ENCODE data around the gene PTPRH. TPM values are rescaled to one million over a fixed set of nuclear protein-coding genes. Genes with fewer than 3 reads are reported as not detected.
A peak's percentile ranks its signal among the peaks of the same experiment; 100 is the strongest.

Gene PTPRH
- total RNA-seq, 1 experiment from 2014 or later, result 0.17 TPM

DNA sequence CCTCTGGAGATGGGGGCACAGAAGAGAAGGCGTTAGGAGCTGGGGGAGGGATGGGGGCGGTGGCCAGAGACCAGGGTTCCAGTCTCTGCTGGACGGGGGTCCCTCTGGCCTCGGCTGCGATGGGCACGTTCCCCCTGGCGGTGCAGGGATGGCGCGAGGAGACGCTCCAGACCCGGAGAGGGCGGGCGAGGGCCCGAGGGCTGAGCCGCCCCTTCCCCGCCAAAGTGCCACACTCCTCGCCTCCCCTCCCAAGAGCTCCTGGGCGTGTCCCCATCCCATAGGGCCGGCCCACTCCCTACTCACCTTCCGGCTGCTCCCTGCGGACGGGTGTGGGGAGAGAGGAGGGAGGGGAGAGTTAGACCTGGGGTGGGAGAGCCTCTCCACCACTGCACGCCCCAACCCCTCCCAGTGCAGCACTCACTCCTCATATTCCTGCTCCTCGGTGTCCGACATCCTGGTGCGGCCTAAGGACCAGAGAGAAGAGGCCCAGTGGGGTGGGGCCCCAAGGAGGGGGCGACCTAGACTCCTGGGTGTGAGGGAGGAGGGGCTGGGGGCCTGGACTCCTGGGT is 62.5 kb downstream of the PTPRH start:
- CTCF ChIA-PET, result interaction anchor here (0.6 to 0.7 kb wide), 2 partner anchors 14 to 463 kb away, joined by 3 read pairs; no protein-coding TSS in a partner anchor
- TF ChIP-seq, protein P1, sequence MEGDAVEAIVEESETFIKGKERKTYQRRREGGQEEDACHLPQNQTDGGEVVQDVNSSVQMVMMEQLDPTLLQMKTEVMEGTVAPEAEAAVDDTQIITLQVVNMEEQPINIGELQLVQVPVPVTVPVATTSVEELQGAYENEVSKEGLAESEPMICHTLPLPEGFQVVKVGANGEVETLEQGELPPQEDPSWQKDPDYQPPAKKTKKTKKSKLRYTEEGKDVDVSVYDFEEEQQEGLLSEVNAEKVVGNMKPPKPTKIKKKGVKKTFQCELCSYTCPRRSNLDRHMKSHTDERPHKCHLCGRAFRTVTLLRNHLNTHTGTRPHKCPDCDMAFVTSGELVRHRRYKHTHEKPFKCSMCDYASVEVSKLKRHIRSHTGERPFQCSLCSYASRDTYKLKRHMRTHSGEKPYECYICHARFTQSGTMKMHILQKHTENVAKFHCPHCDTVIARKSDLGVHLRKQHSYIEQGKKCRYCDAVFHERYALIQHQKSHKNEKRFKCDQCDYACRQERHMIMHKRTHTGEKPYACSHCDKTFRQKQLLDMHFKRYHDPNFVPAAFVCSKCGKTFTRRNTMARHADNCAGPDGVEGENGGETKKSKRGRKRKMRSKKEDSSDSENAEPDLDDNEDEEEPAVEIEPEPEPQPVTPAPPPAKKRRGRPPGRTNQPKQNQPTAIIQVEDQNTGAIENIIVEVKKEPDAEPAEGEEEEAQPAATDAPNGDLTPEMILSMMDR (conservative IDR thresholded peaks at IDR 0.05; ENCODE audit: low read depth, low read length), result no peak
- TF ChIP-seq EZH2 (IDR thresholded peaks at IDR 0.05; ENCODE audit: borderline replicate concordance, low read depth, low read length, poor library complexity, severe bottlenecking), result no peak
- Histone ChIP-seq H3K27ac (ENCODE audit: low read depth, low read length, poor library complexity, severe bottlenecking) (no peak overlapping the region), H3K4me3 (ENCODE audit: low read depth, low read length, poor library complexity, severe bottlenecking) (peak overlapping the region; percentile 53), H3K4me1 (ENCODE audit: insufficient read depth, low read length, poor library complexity, severe bottlenecking) (peaks cover 24% of the 10 kb centered on the region), H3K27me3 (replicated peaks; ENCODE audit: insufficient read depth, low read depth, low read length, poor library complexity) (no peaks in the 10 kb centered on the region), H3K9me3 (ENCODE audit: low read depth, low read length, poor library complexity, severe bottlenecking) (no peaks in the 10 kb centered on the region), H3K36me3 (ENCODE audit: insufficient read depth, low read length, poor library complexity, severe bottlenecking) (no peaks in the 10 kb centered on the region)
- POLR2A ChIA-PET (ENCODE audit: low non-redundant PET), result interaction anchor here (0.6 kb wide), 1 partner anchor 47 kb away, joined by 3 read pairs; no protein-coding TSS in a partner anchor
- DNase-seq (ENCODE audit: low spot score), result peak; percentile 54
- intact Hi-C loops (cut with micrococcal nuclease; ENCODE audit: unreplicated experiment), result no loop called here
- no TSS peak for BruUV-seq (replicated peaks)

DNA sequence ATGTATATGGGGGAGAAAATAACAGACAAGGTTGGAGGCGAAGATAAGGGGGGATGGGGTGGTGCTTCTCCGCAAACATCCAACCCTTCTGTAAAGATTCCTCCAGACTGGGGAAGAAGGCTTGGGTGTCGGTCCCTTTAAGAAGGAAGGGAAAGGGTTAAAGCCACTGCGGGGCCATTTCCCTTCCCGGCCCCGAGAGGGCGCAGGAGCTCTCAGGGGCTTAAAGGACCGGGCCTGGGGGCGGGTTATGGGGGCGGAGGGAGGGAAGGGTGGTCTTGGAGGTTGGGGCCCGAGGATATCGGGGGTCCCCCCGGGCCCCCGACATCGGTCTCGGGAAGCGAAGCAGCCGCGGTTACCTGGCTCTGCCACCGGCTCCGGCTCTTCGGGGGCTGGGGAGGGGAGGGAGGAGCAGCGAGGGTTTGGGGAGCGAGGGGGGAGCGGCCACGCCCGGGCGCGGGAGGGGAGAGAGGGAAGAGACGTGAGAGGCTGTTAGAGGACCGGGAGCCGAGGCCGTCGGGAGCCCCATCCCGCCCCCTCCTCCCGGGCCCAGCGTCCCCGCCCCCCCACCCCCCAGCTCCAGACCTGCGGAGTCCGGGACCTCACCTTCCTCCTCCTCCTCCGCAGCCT is 63.1 kb downstream of the PTPRH start:
- Histone ChIP-seq H3K36me3 (ENCODE audit: insufficient read depth, low read length, poor library complexity, severe bottlenecking) (no peaks in the 10 kb centered on the region), H3K4me1 (ENCODE audit: insufficient read depth, low read length, poor library complexity, severe bottlenecking) (peaks cover 18% of the 10 kb centered on the region), H3K4me3 (ENCODE audit: low read depth, low read length, poor library complexity, severe bottlenecking) (peak overlapping the region; percentile 53), H3K9me3 (ENCODE audit: low read depth, low read length, poor library complexity, severe bottlenecking) (no peaks in the 10 kb centered on the region), H3K27me3 (replicated peaks; ENCODE audit: insufficient read depth, low read depth, low read length, poor library complexity) (no peaks in the 10 kb centered on the region), H3K27ac (ENCODE audit: low read depth, low read length, poor library complexity, severe bottlenecking) (no peak overlapping the region)
- no TSS peak for BruUV-seq (replicated peaks)
- intact Hi-C loops (cut with micrococcal nuclease; ENCODE audit: unreplicated experiment), result no loop called here
- ChIA-PET POLR2A (ENCODE audit: low non-redundant PET) (interaction anchor here (0.6 kb wide), 1 partner anchor 47 kb away, joined by 3 read pairs; no protein-coding TSS in a partner anchor), CTCF (interaction anchor here (0.6 to 0.7 kb wide), 3 partner anchors 14 to 462 kb away, joined by 3 to 8 read pairs (median 3); no protein-coding TSS in a partner anchor)
- TF ChIP-seq, protein P1 (conservative IDR thresholded peaks at IDR 0.05; ENCODE audit: low read depth, low read length), result peak; percentile 78
- no peak for TF ChIP-seq EZH2 (IDR thresholded peaks at IDR 0.05; ENCODE audit: borderline replicate concordance, low read depth, low read length, poor library complexity, severe bottlenecking)
- peak; percentile 65 for DNase-seq (ENCODE audit: low spot score)

DNA sequence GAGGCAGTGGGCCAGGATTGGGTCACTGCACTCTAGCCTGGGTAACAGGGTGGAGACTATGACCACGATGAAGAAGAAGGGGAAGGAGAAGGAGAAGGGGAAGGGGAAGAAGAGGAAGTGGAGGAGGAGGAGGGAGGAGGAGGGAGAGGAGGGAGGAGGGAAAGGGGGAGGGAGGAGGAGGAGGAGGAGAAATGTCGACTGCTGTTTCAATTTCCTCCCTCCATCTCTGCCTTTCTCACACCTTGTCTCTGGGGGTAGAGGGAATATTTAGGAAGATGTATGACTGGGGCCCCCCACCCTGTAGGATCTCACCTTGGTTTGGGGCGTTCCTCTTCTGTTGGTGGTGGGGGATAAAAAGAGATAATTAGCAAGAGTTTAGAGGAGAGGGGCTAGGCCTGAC is 64.1 kb downstream of the PTPRH start:
- Histone ChIP-seq H3K4me3 (ENCODE audit: low read depth, low read length, poor library complexity, severe bottlenecking) (peak overlapping the region; percentile 53), H3K9me3 (ENCODE audit: low read depth, low read length, poor library complexity, severe bottlenecking) (no peaks in the 10 kb centered on the region), H3K27me3 (replicated peaks; ENCODE audit: insufficient read depth, low read depth, low read length, poor library complexity) (no peaks in the 10 kb centered on the region), H3K36me3 (ENCODE audit: insufficient read depth, low read length, poor library complexity, severe bottlenecking) (no peaks in the 10 kb centered on the region), H3K27ac (ENCODE audit: low read depth, low read length, poor library complexity, severe bottlenecking) (no peak overlapping the region), H3K4me1 (ENCODE audit: insufficient read depth, low read length, poor library complexity, severe bottlenecking) (peaks cover 17% of the 10 kb centered on the region)
- DNase-seq (ENCODE audit: low spot score), result no peak
- TF ChIP-seq, protein P1 (conservative IDR thresholded peaks at IDR 0.05; ENCODE audit: low read depth, low read length), result no peak
- no peak for TF ChIP-seq EZH2 (IDR thresholded peaks at IDR 0.05; ENCODE audit: borderline replicate concordance, low read depth, low read length, poor library complexity, severe bottlenecking)
- POLR2A ChIA-PET (ENCODE audit: low non-redundant PET), result no interaction called here
- no TSS peak for BruUV-seq (replicated peaks)
- intact Hi-C loops (cut with micrococcal nuclease; ENCODE audit: unreplicated experiment), result no loop called here
- CTCF ChIA-PET, result no interaction called here

All from A673 (cell line).